OCI-LY7 (cell line): Measurements from ENCODE around the gene AP1G2. TPM values are rescaled to one million over a fixed set of nuclear protein-coding genes. Genes with fewer than 3 reads are reported as not detected.

Source experiments
- BruUV-seq: library from RNA; stranded (reverse); fragments of 400-500 nt; replicated peaks from 2 replicates; lab custom pipeline; 2021; lab: Mats Ljungman, UMichigan
- CTCF ChIA-PET: fragments of 300-600 bp; sonication (Branson Sonifier 250); formaldehyde crosslinking; loops from one replicate; lab custom pipeline; 2022; ENCODE audit warnings: antibody characterized with exemption; ENCODE audit not compliant: unreplicated experiment; lab: Charles Lee
- POLR2A ChIA-PET: fragments of 300-600 bp; sonication (Branson Sonifier 250); formaldehyde crosslinking; loops from one replicate; lab custom pipeline; 2022; ENCODE audit warnings: antibody characterized with exemption; lab: Charles Lee
- DNase-seq: peaks from one replicate; pipeline ENCODE4 v3.0.0-alpha.2; 2015; ENCODE audit warnings: low spot score
- H2AFZ ChIP-seq: fragments of 200-600 bp; sonication (generic), shearing (Covaris generic); 2 replicates; pipeline ENCODE4 v1.6.1; 2014; ENCODE audit warnings: mild to moderate bottlenecking, antibody characterized with exemption, low read length, moderate library complexity
- H3K27ac ChIP-seq: fragments of 200-600 bp; sonication (generic); 2 replicates; pipeline ENCODE4 v1.5.1; 2014; ENCODE audit warnings: mixed run types, low read depth, mild to moderate bottlenecking, moderate library complexity, low read length, inconsistent platforms; ENCODE audit not compliant: poor library complexity, severe bottlenecking
- H3K36me3 ChIP-seq: fragments of 200-600 bp; sonication (generic); 2 replicates; pipeline ENCODE4 v1.6.1; 2014; ENCODE audit warnings: mild to moderate bottlenecking, antibody characterized with exemption, low read length, moderate library complexity, mixed read lengths; ENCODE audit not compliant: insufficient read depth
- H3K4me1 ChIP-seq: fragments of 200-600 bp; sonication (generic); 2 replicates; pipeline ENCODE4 v1.5.1; 2014; ENCODE audit warnings: mild to moderate bottlenecking, low read length; ENCODE audit not compliant: insufficient read depth, poor library complexity, severe bottlenecking
- H3K4me2 ChIP-seq: fragments of 200-600 bp; sonication (generic); 2 replicates; pipeline ENCODE4 v1.6.1; 2014; ENCODE audit warnings: mild to moderate bottlenecking, low read length
- H3K4me3 ChIP-seq: fragments of 200-600 bp; sonication (generic); 2 replicates; pipeline ENCODE4 v1.5.1; 2014; ENCODE audit warnings: mild to moderate bottlenecking, low read depth, low read length; ENCODE audit not compliant: poor library complexity, severe bottlenecking
- H3K79me2 ChIP-seq: fragments of 200-600 bp; sonication (generic); 2 replicates; pipeline ENCODE4 v1.6.1; 2016; ENCODE audit warnings: low read depth, mild to moderate bottlenecking, low read length, moderate library complexity, mixed read lengths; ENCODE audit not compliant: insufficient read depth
- H3K9me2 ChIP-seq: fragments of 200-600 bp; sonication (generic); 2 replicates; pipeline ENCODE4 v1.6.1; 2016; ENCODE audit warnings: mild to moderate bottlenecking, low read length, mixed read lengths; ENCODE audit not compliant: insufficient read depth
- H3K9me3 ChIP-seq: fragments of 200-600 bp; sonication (generic); 2 replicates; pipeline ENCODE4 v1.6.1; 2014; ENCODE audit warnings: mild to moderate bottlenecking, mixed run types, low read length, mixed read lengths
- H4K20me1 ChIP-seq: fragments of 200-600 bp; sonication (generic); 2 replicates; pipeline ENCODE4 v1.6.1; 2014; ENCODE audit warnings: mild to moderate bottlenecking, antibody characterized with exemption, low read length, moderate library complexity, mixed read lengths; ENCODE audit not compliant: insufficient read depth
- EZH2phosphoT487 ChIP-seq: fragments of 200-600 bp; sonication (generic); IDR thresholded peaks from 2 replicates; pipeline ENCODE4 v1.6.1; 2018; ENCODE audit warnings: low read depth, borderline replicate concordance, mild to moderate bottlenecking, mixed run types, antibody characterized with exemption, low read length, moderate library complexity, mixed read lengths
- intact Hi-C: fragments of 100-400 bp; cut with micrococcal nuclease; formaldehyde crosslinking; loops from one replicate; pipeline ENCODE4 v1.10.0; 2022; ENCODE audit not compliant: unreplicated experiment
- total RNA-seq, 2 experiments: library from RNA; depleted of rRNA in 1 of 2; stranded (reverse); fragments of >200 nt in 1 of 2; shearing (Covaris generic) in 1 of 2; gene quantifications; 2 replicates each; pipeline ENCODE4 v1.2.3, GENCODE V29; 2014 to 2022
- TF ChIP-seq, protein P1 (sequence below): fragments of 200-600 bp; sonication (generic); conservative IDR thresholded peaks from 2 replicates; pipeline ENCODE4 v1.5.1; 2014; ENCODE audit warnings: mild to moderate bottlenecking, antibody characterized with exemption, low read length, moderate library complexity, mixed read lengths

AP1G2 gene
- total RNA-seq, 2 experiments from 2014 or later = 129 to 209 TPM

DNA sequence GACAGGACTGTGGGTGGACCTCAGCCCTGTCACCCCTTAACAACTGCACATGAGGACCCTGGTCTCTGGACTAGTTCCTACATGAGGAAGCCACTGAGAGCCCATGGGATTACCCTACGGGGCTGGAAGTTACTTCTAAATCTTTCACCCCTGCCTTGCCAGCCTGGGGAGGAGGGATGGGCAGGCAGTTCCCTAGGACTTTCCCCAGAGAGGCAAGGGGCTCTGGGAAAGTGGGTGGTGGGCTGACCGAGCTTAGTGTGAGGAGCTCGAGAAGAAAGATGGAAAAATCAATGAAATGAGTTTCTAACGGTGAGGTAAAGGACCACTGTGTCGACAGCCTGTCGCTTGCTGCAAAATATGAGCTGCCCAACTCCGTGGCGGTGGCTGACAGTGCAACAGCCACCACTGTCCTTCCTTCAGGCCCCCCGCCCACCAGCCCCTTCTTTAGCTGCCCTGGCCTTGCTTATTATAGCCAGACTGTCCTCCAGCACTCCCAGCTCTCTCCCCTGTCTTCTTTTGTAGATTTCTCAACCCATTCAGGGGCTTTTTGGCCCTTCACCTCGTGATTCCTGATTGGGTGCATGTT lies 21.0 kb downstream of the AP1G2 start:
- TF ChIP-seq, protein P1, sequence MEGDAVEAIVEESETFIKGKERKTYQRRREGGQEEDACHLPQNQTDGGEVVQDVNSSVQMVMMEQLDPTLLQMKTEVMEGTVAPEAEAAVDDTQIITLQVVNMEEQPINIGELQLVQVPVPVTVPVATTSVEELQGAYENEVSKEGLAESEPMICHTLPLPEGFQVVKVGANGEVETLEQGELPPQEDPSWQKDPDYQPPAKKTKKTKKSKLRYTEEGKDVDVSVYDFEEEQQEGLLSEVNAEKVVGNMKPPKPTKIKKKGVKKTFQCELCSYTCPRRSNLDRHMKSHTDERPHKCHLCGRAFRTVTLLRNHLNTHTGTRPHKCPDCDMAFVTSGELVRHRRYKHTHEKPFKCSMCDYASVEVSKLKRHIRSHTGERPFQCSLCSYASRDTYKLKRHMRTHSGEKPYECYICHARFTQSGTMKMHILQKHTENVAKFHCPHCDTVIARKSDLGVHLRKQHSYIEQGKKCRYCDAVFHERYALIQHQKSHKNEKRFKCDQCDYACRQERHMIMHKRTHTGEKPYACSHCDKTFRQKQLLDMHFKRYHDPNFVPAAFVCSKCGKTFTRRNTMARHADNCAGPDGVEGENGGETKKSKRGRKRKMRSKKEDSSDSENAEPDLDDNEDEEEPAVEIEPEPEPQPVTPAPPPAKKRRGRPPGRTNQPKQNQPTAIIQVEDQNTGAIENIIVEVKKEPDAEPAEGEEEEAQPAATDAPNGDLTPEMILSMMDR = no peak
- TF ChIP-seq EZH2phosphoT487 = no peak
- H3K9me3 ChIP-seq = no peaks in the 10 kb centered on the region
- no peaks in the 10 kb centered on the region for H3K36me3 ChIP-seq
- H3K9me2 ChIP-seq = no peaks in the 10 kb centered on the region
- no peak overlapping the region for H3K27ac ChIP-seq
- no peak overlapping the region for H3K4me3 ChIP-seq
- no peak overlapping the region for H2AFZ ChIP-seq
- H3K79me2 ChIP-seq = no peaks in the 10 kb centered on the region
- ChIA-PET CTCF (interaction anchor here (1.1 kb wide), 1 partner anchor 14 kb away, joined by 3 read pairs; no protein-coding TSS in a partner anchor), POLR2A (interaction anchor here (1.1 kb wide), 1 partner anchor 9 kb away, joined by 3 read pairs; no protein-coding TSS in a partner anchor)
- H4K20me1 ChIP-seq = no peaks in the 10 kb centered on the region; the same call in 1 of the 2 replicates
- no TSS peak for BruUV-seq
- no peak for DNase-seq
- intact Hi-C loops = no loop called here
- no peak overlapping the region for H3K4me2 ChIP-seq
- peaks cover 8% of the 10 kb centered on the region for H3K4me1 ChIP-seq

DNA sequence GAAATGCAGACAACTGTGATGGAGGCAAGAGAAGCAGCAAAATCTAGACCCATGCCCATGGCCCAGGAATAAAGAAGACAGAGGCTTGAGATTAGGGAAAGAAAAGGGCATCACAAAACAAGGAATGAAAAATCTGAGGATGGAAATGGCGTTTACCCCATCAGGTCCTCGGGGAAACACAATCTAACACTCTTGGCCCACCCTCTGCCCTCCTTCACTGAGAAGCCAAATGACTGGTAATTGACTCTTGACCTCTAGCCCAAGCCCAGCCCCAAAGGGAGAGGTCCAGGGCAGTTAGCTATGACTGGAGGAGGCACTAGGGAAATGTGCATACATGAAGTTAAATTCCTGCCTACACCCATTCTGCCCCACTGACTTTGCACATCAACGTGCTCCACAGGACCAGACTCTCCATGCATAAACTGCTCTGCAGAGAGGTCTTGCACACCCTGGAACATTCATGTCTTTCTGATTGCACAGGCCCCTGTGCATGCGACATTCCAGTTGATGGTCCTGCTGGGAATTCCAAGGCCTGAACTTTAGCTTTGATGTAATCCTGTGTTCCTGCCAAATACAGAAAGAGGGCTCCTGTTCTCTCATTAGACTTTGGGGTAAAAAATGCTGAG lies 21.7 kb downstream of the AP1G2 start:
- DNase-seq = no peak
- Histone ChIP-seq H3K4me3 (no peak overlapping the region), H3K27ac (no peak overlapping the region), H3K9me2 (no peaks in the 10 kb centered on the region), H3K9me3 (no peaks in the 10 kb centered on the region), H3K79me2 (no peaks in the 10 kb centered on the region), H2AFZ (no peak overlapping the region), H3K4me2 (no peak overlapping the region), H4K20me1 (no peaks in the 10 kb centered on the region; the same call in 1 of the 2 replicates), H3K36me3 (no peaks in the 10 kb centered on the region), H3K4me1 (peaks cover 7% of the 10 kb centered on the region)
- CTCF ChIA-PET = interaction anchor here (1.1 kb wide), 1 partner anchor 15 kb away, joined by 3 read pairs; no protein-coding TSS in a partner anchor
- TF ChIP-seq, protein P1 = no peak
- TF ChIP-seq EZH2phosphoT487 = no peak
- BruUV-seq = no TSS peak
- intact Hi-C loops = no loop called here
- POLR2A ChIA-PET = interaction anchor here (0.7 kb wide), 1 partner anchor 11 kb away, joined by 3 read pairs; no protein-coding TSS in a partner anchor
